Fibroblast of peridontal ligament (primary cell): ENCODE data around the gene HACE1.
"Not testable (repeated sequence)": the region's sequence is repeated elsewhere in the genome, so short reads cannot be mapped to it uniquely, and the experiment has no call there.

ENCODE experiments used
- DNase-seq: peaks from one replicate; pipeline ENCODE4 v3.0.0-alpha.2; 2010; ENCODE audit errors: extremely low read depth

HACE1 gene

GRCh38 chr6:104859225-104860146 lies at the start of gene HACE1:
Gene HACE1 (minus strand): TSS chr6:104859919. CDS start chr6:104859642, 277 bp downstream.
- peak; percentile 88 for DNase-seq

GRCh38 chr6:104908888-104909525 lies 49.3 kb upstream of the HACE1 start:
- no peak for DNase-seq

- DNase-seq: no peak
Measured at GRCh38 chr6:104908031-104908887, 48.5 kb upstream of the HACE1 start.

- DNase-seq: not testable (repeated sequence)
Measured at GRCh38 chr6:104898893-104899292, 39.2 kb upstream of the HACE1 start.

GRCh38 chr6:104896914-104897313 lies 37.2 kb upstream of the HACE1 start:
- peak; percentile 14 for DNase-seq

GRCh38 chr6:104888066-104888465 lies 28.3 kb upstream of the HACE1 start:
- no peak for DNase-seq

GRCh38 chr6:104887350-104887749 lies 27.6 kb upstream of the HACE1 start:
- peak; percentile 31 for DNase-seq

GRCh38 chr6:104885518-104886043 lies 25.9 kb upstream of the HACE1 start:
- no peak for DNase-seq

GRCh38 chr6:104884867-104885517 lies 25.3 kb upstream of the HACE1 start:
- no peak for DNase-seq

- no peak for DNase-seq
Measured at GRCh38 chr6:104881964-104882668, 22.4 kb upstream of the HACE1 start.

- DNase-seq: peak; percentile 91
Measured at GRCh38 chr6:104862456-104862855, 2.7 kb upstream of the HACE1 start.

GRCh38 chr6:104860221-104860620 lies 502 bp upstream of the HACE1 start:
- no peak for DNase-seq

- no peak for DNase-seq
Measured at GRCh38 chr6:104858642-104859041, 1.1 kb downstream of the HACE1 start.

- peak; percentile 74 for DNase-seq
Measured at GRCh38 chr6:104855507-104855906, 4.2 kb downstream of the HACE1 start.

GRCh38 chr6:104847721-104848120 lies 12.0 kb downstream of the HACE1 start:
- DNase-seq: not testable (repeated sequence)

GRCh38 chr6:104843229-104843628 lies 16.5 kb downstream of the HACE1 start:
- DNase-seq: no peak

- no peak for DNase-seq
Measured at GRCh38 chr6:104837158-104837557, 22.6 kb downstream of the HACE1 start.

GRCh38 chr6:104836479-104837020 lies 23.2 kb downstream of the HACE1 start:
- DNase-seq: peak; percentile 13

- DNase-seq: no peak
Measured at GRCh38 chr6:104835782-104836181, 23.9 kb downstream of the HACE1 start.
